ENCODE data around the gene CCDC149. TPM values are rescaled to one million over a fixed set of nuclear protein-coding genes. Genes with fewer than 3 reads are reported as not detected.

CCDC149 gene
- total and polyA plus RNA-seq, 12 donors = 6.1 to 17.7 (median 9.3) TPM

GRCh38 chr4:24849351-24849750, 63.5 kb downstream of the CCDC149 start:
- no peak for ATAC-seq

GRCh38 chr4:24846716-24847115, 66.1 kb downstream of the CCDC149 start:
- Histone ChIP-seq H3K9me3 (no peaks in the 10 kb centered on the region), H3K27me3 (no peaks in the 10 kb centered on the region), H3K27ac (no peak overlapping the region), H3K36me3 (peaks cover 0 to 21% (median 0%) of the 10 kb centered on the region in 9 donors), H3K4me3 (no peak overlapping the region), H3K4me1 (peaks cover 0 to 18% (median 0%) of the 10 kb centered on the region in 9 donors)
- DNase-seq (no peak), ATAC-seq (no peak)
- no peak for TF ChIP-seq CTCF (IDR thresholded peaks at IDR 0.05)
- WGBS, 2 donors = 95 to 96% methylated on average over 5 of the region's 5 CpGs
- intact Hi-C loops (cut with DNase I) = no loop called here

More at GRCh38 chr4:24849351-24849750, 63.5 kb downstream of the CCDC149 start:
- Histone ChIP-seq H3K4me3 (no peak overlapping the region), H3K27me3 (no peaks in the 10 kb centered on the region), H3K36me3 (peaks cover 0 to 19% (median 0%) of the 10 kb centered on the region in 9 donors), H3K4me1 (peaks cover 0 to 21% (median 0%) of the 10 kb centered on the region in 9 donors), H3K27ac (no peak overlapping the region), H3K9me3 (no peaks in the 10 kb centered on the region)
- TF ChIP-seq CTCF (IDR thresholded peaks at IDR 0.05) = no peak
- no peak for DNase-seq
- 87 to 88% methylated on average over 4 of the region's 4 CpGs for WGBS, 2 donors
- intact Hi-C loops (cut with DNase I) = no loop called here

- intact Hi-C loops (cut with DNase I) = no loop called here
- 94 to 96% methylated on average over 5 of the region's 5 CpGs for WGBS, 2 donors
- no peak overlapping the region for H3K4me3 ChIP-seq
- H3K36me3 ChIP-seq = peaks cover 0 to 24% (median 4%) of the 10 kb centered on the region in 9 donors
- no peaks in the 10 kb centered on the region for H3K9me3 ChIP-seq
- TF ChIP-seq CTCF (IDR thresholded peaks at IDR 0.05) = no peak
- no peaks in the 10 kb centered on the region for H3K27me3 ChIP-seq
- DNase-seq (no peak), ATAC-seq (no peak)
- H3K4me1 ChIP-seq = peaks cover 0 to 16% (median 0%) of the 10 kb centered on the region in 9 donors
- no peak overlapping the region for H3K27ac ChIP-seq
These were observed 66.9 kb downstream of the CCDC149 start for GRCh38 chr4:24845902-24846301.

GRCh38 chr4:24845132-24845531, 67.7 kb downstream of the CCDC149 start:
- intact Hi-C loops (cut with DNase I) = no loop called here
- Histone ChIP-seq H3K4me1 (peaks cover 0 to 9% (median 0%) of the 10 kb centered on the region in 9 donors), H3K36me3 (peaks cover 0 to 22% (median 4%) of the 10 kb centered on the region in 9 donors), H3K27ac (no peak overlapping the region), H3K27me3 (no peaks in the 10 kb centered on the region), H3K9me3 (no peaks in the 10 kb centered on the region), H3K4me3 (no peak overlapping the region)
- TF ChIP-seq CTCF (IDR thresholded peaks at IDR 0.05) = no peak
- WGBS, 2 donors = 97% methylated on average over 8 of the region's 8 CpGs
- DNase-seq (no peak), ATAC-seq (no peak)

Measured in heart right ventricle (tissue), 16 donors.